NCI-H2029 (cell line): Measurements from ENCODE around the gene MPDZ.

Experiments used
- DNase-seq: peaks from one replicate; lab custom pipeline; 2025; lab: John Stamatoyannopoulos, UW

MPDZ gene

DNA sequence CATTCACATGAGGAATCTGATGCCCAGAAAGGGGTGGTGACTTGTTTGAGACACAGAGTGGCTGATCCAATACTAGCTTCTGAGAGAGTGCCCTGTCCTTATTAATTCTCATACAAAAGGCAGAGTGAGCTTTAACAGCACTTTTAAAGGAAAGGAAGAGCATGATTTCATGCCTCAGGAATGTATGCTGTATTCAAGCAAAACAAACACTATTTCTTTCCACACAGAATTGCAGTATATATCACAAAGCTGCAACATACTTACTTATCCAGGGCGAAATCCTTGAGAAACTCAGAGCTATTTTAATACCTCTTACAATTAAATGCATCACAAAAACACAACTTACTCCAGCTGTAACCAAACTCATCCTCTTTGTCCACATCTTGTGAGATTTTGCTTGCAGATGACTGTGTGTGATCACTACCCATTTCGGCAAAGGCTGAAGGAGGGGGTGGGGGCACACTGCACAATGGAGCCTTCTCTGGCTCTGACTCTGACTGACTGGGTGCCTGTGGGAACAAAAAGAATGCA lies 139.8 kb downstream of the MPDZ start:
- no peak for DNase-seq

DNA sequence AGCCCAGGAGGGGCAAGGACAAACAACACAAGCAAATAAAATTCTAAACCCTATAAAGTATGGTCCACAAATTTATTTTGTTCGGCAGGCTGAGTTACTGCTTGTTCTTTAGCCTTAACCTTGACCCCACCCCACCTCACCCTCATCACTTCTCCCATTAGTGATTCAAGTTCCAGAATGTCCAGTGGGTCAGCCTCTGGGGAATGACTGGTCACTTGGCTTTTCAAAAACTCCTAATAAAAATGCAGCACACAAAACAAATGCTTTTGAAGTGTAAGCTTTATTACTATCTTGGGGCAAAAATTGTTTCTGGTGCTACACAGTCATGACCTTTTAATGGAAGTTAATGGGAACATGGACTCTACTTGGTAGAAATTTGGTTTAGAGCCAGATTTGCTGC lies 142.1 kb downstream of the MPDZ start:
- DNase-seq: no peak

GRCh38 chr9:13131991-13132390 lies 147.5 kb downstream of the MPDZ start:
- DNase-seq: no peak

- DNase-seq: no peak
Measured at GRCh38 chr9:13131416-13131815, 148.1 kb downstream of the MPDZ start.

DNA sequence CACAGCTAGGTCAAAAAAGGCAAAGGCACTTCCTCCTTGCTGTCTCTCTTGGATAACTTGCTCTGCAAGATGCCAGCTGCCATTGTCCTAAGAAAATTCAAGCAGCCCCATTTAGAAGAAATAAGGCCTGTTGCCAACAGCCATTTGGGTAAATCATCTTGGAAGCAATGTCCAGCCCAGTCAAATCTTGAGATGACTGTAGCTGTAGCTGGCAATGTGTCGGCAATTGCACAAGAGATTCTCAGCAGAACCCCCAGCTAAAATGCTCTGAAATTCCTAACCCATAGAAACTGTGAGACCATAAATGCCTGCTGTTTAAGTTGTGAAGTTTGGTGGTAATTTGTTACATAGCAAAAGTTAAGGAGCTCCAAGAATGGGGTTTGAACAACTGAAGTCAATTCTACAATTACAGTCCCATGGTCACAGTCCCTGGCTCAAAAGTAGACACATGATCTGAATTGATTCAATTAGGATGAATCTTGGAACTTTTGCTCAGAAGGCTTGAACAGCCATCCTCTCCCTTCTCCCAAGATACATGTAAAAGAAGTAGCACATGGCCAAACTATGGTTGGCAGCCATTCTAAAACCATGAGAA lies 151.1 kb downstream of the MPDZ start:
- no peak for DNase-seq

DNA sequence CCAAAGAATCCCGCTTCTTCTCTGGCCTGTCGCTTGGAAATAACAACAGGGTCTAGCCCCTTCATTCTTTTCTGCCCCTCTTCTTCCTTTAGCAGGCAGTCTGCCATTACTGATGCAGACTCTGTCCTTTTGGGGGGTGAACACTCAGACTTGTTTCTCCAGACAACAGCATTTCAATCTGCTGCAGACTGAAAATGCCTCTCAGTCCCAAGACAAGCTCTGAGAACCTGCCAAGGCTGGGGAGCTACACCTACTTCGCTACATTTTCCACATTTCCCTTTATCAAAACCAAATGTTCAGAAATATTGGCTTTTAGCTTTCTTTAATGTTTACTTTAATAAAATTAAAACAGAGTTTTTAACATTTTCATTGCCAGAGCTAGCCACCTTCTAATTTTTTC lies 152.4 kb downstream of the MPDZ start:
- DNase-seq: no peak

GRCh38 chr9:13125261-13125660 lies 154.2 kb downstream of the MPDZ start:
- no peak for DNase-seq

DNA sequence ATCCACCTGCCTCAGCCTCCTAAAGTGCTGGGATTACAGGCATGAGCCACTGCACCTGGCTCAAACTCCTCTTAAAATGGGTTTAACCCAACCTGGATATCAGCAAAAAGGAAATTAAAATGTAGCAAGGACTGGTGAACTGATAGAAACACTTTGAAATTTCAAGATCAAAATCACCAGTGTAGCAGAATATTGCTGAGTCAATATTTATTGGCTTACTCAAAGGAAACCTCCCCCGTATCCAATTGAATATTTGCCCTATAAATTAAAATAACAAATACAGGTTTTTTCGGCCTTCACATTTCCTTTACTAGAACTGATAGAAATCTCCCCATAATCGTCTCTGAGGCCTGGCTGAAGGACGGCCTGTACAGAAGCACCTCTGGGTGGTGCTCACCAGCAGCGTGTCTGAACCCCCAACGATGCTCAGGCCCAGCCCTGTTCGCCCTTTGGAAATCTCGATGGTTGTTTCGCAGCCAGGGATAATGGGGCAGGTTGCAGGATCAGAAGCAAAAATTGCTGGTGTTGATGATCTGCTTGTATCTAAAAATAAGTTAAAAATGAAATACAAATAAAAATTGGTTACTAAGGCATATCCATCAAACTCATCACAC lies 156.6 kb downstream of the MPDZ start:
- no peak for DNase-seq

DNA sequence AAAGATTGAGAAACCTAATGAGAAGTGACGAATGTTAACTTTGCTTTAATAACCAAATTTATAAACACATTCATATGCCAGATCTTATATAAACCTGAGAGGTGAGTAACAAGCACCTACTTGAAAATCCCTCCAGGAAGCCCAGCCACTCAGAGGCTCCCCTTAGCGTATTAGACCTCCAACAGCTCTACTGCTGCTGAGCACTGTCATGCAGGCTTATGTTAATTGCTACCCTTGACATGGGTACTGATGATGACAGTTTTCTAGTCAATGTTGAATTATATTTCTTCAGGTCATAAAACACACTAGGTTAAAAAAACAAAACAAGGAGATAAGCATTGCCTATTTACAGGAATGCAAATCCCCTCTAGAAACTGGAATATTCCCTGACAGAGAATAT lies 161.2 kb downstream of the MPDZ start:
- DNase-seq: no peak

- no peak for DNase-seq
Measured at GRCh38 chr9:13116292-13116691, 163.2 kb downstream of the MPDZ start.

GRCh38 chr9:13113751-13114150 lies 165.7 kb downstream of the MPDZ start:
- no peak for DNase-seq

DNA sequence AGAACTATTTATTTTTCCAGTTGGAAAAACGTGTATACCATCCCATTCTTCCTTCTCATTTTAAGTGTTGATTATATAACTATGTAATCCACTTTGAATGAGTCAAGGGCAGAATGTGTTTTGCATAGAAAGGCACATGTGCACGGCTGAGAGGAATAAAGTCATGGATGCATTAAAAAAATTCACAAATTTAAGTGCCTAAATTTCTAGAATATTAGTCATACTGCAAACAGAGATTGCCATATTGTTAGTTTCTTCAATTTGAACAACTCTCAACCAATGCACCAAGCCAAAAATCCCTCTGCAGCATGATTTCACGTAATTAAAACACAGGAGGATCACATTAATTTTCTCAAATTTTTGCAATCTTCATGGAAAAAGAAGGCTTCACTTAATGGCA lies 166.3 kb downstream of the MPDZ start:
- no peak for DNase-seq

GRCh38 chr9:13111778-13112177 lies 167.7 kb downstream of the MPDZ start:
- no peak for DNase-seq

- DNase-seq: no peak
Measured at GRCh38 chr9:13110766-13111417, 168.6 kb downstream of the MPDZ start.

GRCh38 chr9:13109781-13110180 lies 169.7 kb downstream of the MPDZ start:
- no peak for DNase-seq

- DNase-seq: no peak
Measured at GRCh38 chr9:13107008-13107407, 172.5 kb downstream of the MPDZ start.

DNA sequence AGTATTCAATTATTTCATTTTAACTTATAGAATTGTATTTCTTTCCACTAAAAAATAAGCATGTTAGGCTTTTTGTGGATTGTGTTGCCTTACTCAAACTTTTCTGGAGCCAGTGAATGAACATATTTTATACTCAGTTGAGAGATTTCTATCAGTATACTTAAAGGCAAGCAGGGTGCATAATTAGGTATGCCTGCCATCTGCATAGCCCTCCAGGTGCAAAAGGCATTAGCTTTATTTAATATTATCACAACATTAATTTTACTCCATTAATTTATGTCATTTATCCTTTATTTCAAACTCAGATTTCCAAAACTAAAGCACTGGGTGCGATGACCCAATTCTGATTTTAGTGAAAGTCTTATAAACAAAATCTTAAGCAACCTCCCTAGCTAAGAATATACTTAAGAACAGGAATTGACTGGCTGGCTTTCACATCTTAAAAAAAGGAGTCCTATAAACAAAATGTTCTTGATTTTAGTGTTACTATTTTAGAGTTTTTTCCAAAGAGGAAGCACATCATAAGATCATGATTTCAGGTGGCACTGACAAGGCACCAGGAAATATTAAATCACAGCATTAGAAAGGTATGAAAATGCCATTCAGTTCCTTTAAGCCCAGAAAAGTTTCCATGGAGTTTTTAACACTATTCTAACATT lies 178.4 kb downstream of the MPDZ start:
- DNase-seq: no peak

- DNase-seq: no peak
Measured at GRCh38 chr9:13095056-13095455, 184.4 kb downstream of the MPDZ start.

GRCh38 chr9:13090628-13091027 lies 188.9 kb downstream of the MPDZ start:
- no peak for DNase-seq

- DNase-seq: no peak
Measured at GRCh38 chr9:13089666-13090065, 189.8 kb downstream of the MPDZ start.

GRCh38 chr9:13088720-13089427 lies 190.6 kb downstream of the MPDZ start:
- peak; percentile 35 for DNase-seq

- DNase-seq: no peak
Measured at GRCh38 chr9:13083963-13084528, 195.4 kb downstream of the MPDZ start.
